Mesothelial cell of epicardium (in vitro differentiated cells): Measurements from ENCODE around the gene ZNF723. TPM values are rescaled to one million over a fixed set of nuclear protein-coding genes. Genes with fewer than 3 reads are reported as not detected.

ENCODE experiments used
- DNase-seq, 2 experiments: peaks; one replicate each; pipeline ENCODE4 v3.0.0; 2021; ENCODE audit warnings: low spot score in 2 of 2; ENCODE audit not compliant: unreplicated experiment in 2 of 2
- H3K27ac Mint-ChIP-seq: 2 replicates; pipeline ENCODE4 v1.8.0; 2021; ENCODE audit warnings: mixed read lengths
- H3K27me3 Mint-ChIP-seq: 2 replicates; pipeline ENCODE4 v1.8.0; 2021; ENCODE audit warnings: low read depth, mixed read lengths
- H3K36me3 Mint-ChIP-seq: 2 replicates; pipeline ENCODE4 v1.8.0; 2021; ENCODE audit warnings: mixed read lengths
- H3K4me1 Mint-ChIP-seq: 2 replicates; pipeline ENCODE4 v1.8.0; 2021; ENCODE audit warnings: mixed read lengths
- H3K4me3 Mint-ChIP-seq: 2 replicates; pipeline ENCODE4 v1.8.0; 2021; ENCODE audit warnings: mild to moderate bottlenecking, moderate library complexity, mixed read lengths
- H3K9me3 Mint-ChIP-seq: 2 replicates; pipeline ENCODE4 v1.8.0; 2021; ENCODE audit warnings: mixed read lengths
- CTCF ChIP-seq: fragments of 200-600 bp; sonication (generic); IDR thresholded peaks from one replicate; pipeline ENCODE4 v1.5.0; 2021; ENCODE audit warnings: antibody characterized with exemption; ENCODE audit not compliant: unreplicated experiment
- total RNA-seq: library from RNA; stranded (reverse); gene quantifications from 3 replicates; pipeline ENCODE4 v1.2.1, GENCODE V29; 2021

Gene ZNF723
- total RNA-seq, 1 donor from 2014 or later: not detected

GRCh38 chr19:22901431-22902130 is 69.5 kb downstream of the ZNF723 start:
- TF ChIP-seq CTCF: no peak
- Mint-ChIP-seq H3K36me3 (peaks cover 2% of the 10 kb centered on the region), H3K27me3 (no peaks in the 10 kb centered on the region), H3K4me1 (no peaks in the 10 kb centered on the region), H3K9me3 (peaks cover 60% of the 10 kb centered on the region), H3K4me3 (no peak overlapping the region), H3K27ac (no peak overlapping the region)
- no peak for DNase-seq

Other genes starting within 250 kb of the ZNF723 start
- gene ZNF492, start 198.0 kb upstream of the ZNF723 start, total RNA-seq: not detected in 3 replicates
- gene ZNF99, start 48.1 kb upstream of the ZNF723 start, total RNA-seq: not detected in 3 replicates
- gene ZNF728, start 170.9 kb downstream of the ZNF723 start, total RNA-seq: not detected in 3 replicates